ENCODE data around the gene TEPSIN.

TEPSIN gene

GRCh38 chr17:81196505-81197408 is 42.1 kb downstream of the TEPSIN start:
- H4K20me1 ChIP-seq (ENCODE audit: insufficient read depth, low read length) = no peaks in the 10 kb centered on the region
- TF ChIP-seq EZH2phosphoT487 (IDR thresholded peaks at IDR 0.05; ENCODE audit: low read length) (no peak), EZH2 (optimal IDR thresholded peaks at IDR 0.05; ENCODE audit: low read depth, low read length) (no peak), CTCF (IDR thresholded peaks at IDR 0.05; ENCODE audit: low read length) (no peak)

GRCh38 chr17:81195941-81196495 is 42.8 kb downstream of the TEPSIN start:
- no peak overlapping the region for H3K27ac ChIP-seq (ENCODE audit: low read length)
- H3K4me1 ChIP-seq (ENCODE audit: low read length) = no peaks in the 10 kb centered on the region
- H3K9me2 ChIP-seq (replicated peaks; ENCODE audit: insufficient read depth, low read length) = no peaks in the 10 kb centered on the region
- H4K20me1 ChIP-seq (ENCODE audit: insufficient read depth, low read length) = no peaks in the 10 kb centered on the region
- TF ChIP-seq CTCF (IDR thresholded peaks at IDR 0.05; ENCODE audit: low read length) (no peak), EZH2 (optimal IDR thresholded peaks at IDR 0.05; ENCODE audit: low read depth, low read length) (no peak), EZH2phosphoT487 (IDR thresholded peaks at IDR 0.05; ENCODE audit: low read length) (no peak)
- no peaks in the 10 kb centered on the region for H3K79me2 ChIP-seq (ENCODE audit: low read length)
- H3K36me3 ChIP-seq (replicated peaks; ENCODE audit: insufficient read depth, low read length) = no peaks in the 10 kb centered on the region
- no peaks in the 10 kb centered on the region for H3K9me3 ChIP-seq (replicated peaks; ENCODE audit: insufficient read depth, low read length)
- no peak overlapping the region for H2AFZ ChIP-seq (ENCODE audit: low read length)
- no peak overlapping the region for H3K4me3 ChIP-seq (ENCODE audit: low read length)
- no peaks in the 10 kb centered on the region for H3K27me3 ChIP-seq (replicated peaks; ENCODE audit: insufficient read depth, low read length)
- H3K9ac ChIP-seq (ENCODE audit: low read length) = no peak overlapping the region
- no peak for DNase-seq
- H3F3A ChIP-seq (ENCODE audit: insufficient read depth, low read length) = no peaks in the 10 kb centered on the region
- H3K4me2 ChIP-seq (ENCODE audit: low read depth, low read length) = no peak overlapping the region

More at GRCh38 chr17:81196505-81197408, 42.1 kb downstream of the TEPSIN start:
- H3K9me2 ChIP-seq (replicated peaks; ENCODE audit: insufficient read depth, low read length) = no peaks in the 10 kb centered on the region
- H3K4me3 ChIP-seq (ENCODE audit: low read length) = no peak overlapping the region
- H2AFZ ChIP-seq (ENCODE audit: low read length) = no peak overlapping the region
- H3F3A ChIP-seq (ENCODE audit: insufficient read depth, low read length) = no peaks in the 10 kb centered on the region
- H3K9me3 ChIP-seq (replicated peaks; ENCODE audit: insufficient read depth, low read length) = no peaks in the 10 kb centered on the region
- no peak for DNase-seq
- no peaks in the 10 kb centered on the region for H3K4me1 ChIP-seq (ENCODE audit: low read length)
- H3K27me3 ChIP-seq (replicated peaks; ENCODE audit: insufficient read depth, low read length) = no peaks in the 10 kb centered on the region
- no peak overlapping the region for H3K4me2 ChIP-seq (ENCODE audit: low read depth, low read length)
- no peak overlapping the region for H3K27ac ChIP-seq (ENCODE audit: low read length)
- H3K36me3 ChIP-seq (replicated peaks; ENCODE audit: insufficient read depth, low read length) = no peaks in the 10 kb centered on the region
- H3K79me2 ChIP-seq (ENCODE audit: low read length) = no peaks in the 10 kb centered on the region
- H3K9ac ChIP-seq (ENCODE audit: low read length) = no peak overlapping the region

GRCh38 chr17:81194941-81195901 is 43.6 kb downstream of the TEPSIN start:
- H3K9me2 ChIP-seq (replicated peaks; ENCODE audit: insufficient read depth, low read length) = no peaks in the 10 kb centered on the region
- no peak overlapping the region for H3K27ac ChIP-seq (ENCODE audit: low read length)
- no peaks in the 10 kb centered on the region for H3F3A ChIP-seq (ENCODE audit: insufficient read depth, low read length)
- H3K36me3 ChIP-seq (replicated peaks; ENCODE audit: insufficient read depth, low read length) = no peaks in the 10 kb centered on the region
- H3K9ac ChIP-seq (ENCODE audit: low read length) = no peak overlapping the region
- no peaks in the 10 kb centered on the region for H4K20me1 ChIP-seq (ENCODE audit: insufficient read depth, low read length)
- TF ChIP-seq CTCF (IDR thresholded peaks at IDR 0.05; ENCODE audit: low read length) (no peak), EZH2phosphoT487 (IDR thresholded peaks at IDR 0.05; ENCODE audit: low read length) (no peak), EZH2 (optimal IDR thresholded peaks at IDR 0.05; ENCODE audit: low read depth, low read length) (no peak)
- H3K79me2 ChIP-seq (ENCODE audit: low read length) = no peaks in the 10 kb centered on the region
- H2AFZ ChIP-seq (ENCODE audit: low read length) = no peak overlapping the region
- no peak for DNase-seq
- H3K4me2 ChIP-seq (ENCODE audit: low read depth, low read length) = no peak overlapping the region
- no peaks in the 10 kb centered on the region for H3K9me3 ChIP-seq (replicated peaks; ENCODE audit: insufficient read depth, low read length)
- no peak overlapping the region for H3K4me3 ChIP-seq (ENCODE audit: low read length)
- no peaks in the 10 kb centered on the region for H3K27me3 ChIP-seq (replicated peaks; ENCODE audit: insufficient read depth, low read length)
- no peaks in the 10 kb centered on the region for H3K4me1 ChIP-seq (ENCODE audit: low read length)
